SK-N-SH treated with all-trans-retinoic acid at 6 μM for 48 hours (cell line): ENCODE results near the gene DTX4.

ENCODE experiments used
- ATAC-seq: fragments of 200-7000 bp; cut with Tn5 transposase; 3 replicates; pipeline ENCODE4 v1.9.1; 2020; ENCODE audit warnings: mild to moderate bottlenecking, moderate library complexity
- ARNTL ChIP-seq: fragments of 450-650 bp; formaldehyde crosslinking; IDR thresholded peaks from 2 replicates; pipeline ENCODE4 v1.5.0; 2020; ENCODE audit warnings: low read depth, mild to moderate bottlenecking, moderate library complexity, borderline replicate concordance
- CSDC2 ChIP-seq: fragments of 250-450 bp; sonication (Bioruptor Pico); IDR thresholded peaks from 2 replicates; pipeline ENCODE4 v1.5.0; 2020; ENCODE audit warnings: mild to moderate bottlenecking, moderate library complexity
- ESRRG ChIP-seq: fragments of 250-450 bp; sonication (Bioruptor Pico); IDR thresholded peaks from 2 replicates; pipeline ENCODE4 v1.6.1; 2021; ENCODE audit warnings: mild to moderate bottlenecking
- GLIS3 ChIP-seq: fragments of 250-450 bp; sonication (Bioruptor Pico); IDR thresholded peaks from 2 replicates; pipeline ENCODE4 v1.5.0; 2020; ENCODE audit warnings: mild to moderate bottlenecking, moderate library complexity
- ISL1 ChIP-seq: fragments of 250-450 bp; sonication (Bioruptor Pico); IDR thresholded peaks from 2 replicates; pipeline ENCODE4 v2.1.2; 2022; ENCODE audit warnings: mild to moderate bottlenecking, moderate library complexity
- PATZ1 ChIP-seq: fragments of 250-450 bp; sonication (Bioruptor Pico); IDR thresholded peaks from 2 replicates; pipeline ENCODE4 v1.8.0; 2020; ENCODE audit warnings: mild to moderate bottlenecking, moderate library complexity, borderline replicate concordance
- RARB ChIP-seq: fragments of 250-450 bp; sonication (Bioruptor Pico); IDR thresholded peaks from 2 replicates; pipeline ENCODE4 v1.8.0; 2021; ENCODE audit warnings: mild to moderate bottlenecking, moderate library complexity
- TCF4 ChIP-seq: fragments of 250-450 bp; sonication (Bioruptor Pico); IDR thresholded peaks from 2 replicates; pipeline ENCODE4 v1.8.0; 2021; ENCODE audit warnings: mild to moderate bottlenecking, moderate library complexity, borderline replicate concordance
- TOX ChIP-seq: fragments of 250-450 bp; sonication (Bioruptor Pico); IDR thresholded peaks from 2 replicates; pipeline ENCODE4 v1.8.0; 2021; ENCODE audit warnings: mild to moderate bottlenecking, moderate library complexity, borderline replicate concordance
- ZC3H10 ChIP-seq: fragments of 250-450 bp; sonication (Bioruptor Pico); IDR thresholded peaks from 2 replicates; pipeline ENCODE4 v1.5.1; 2021; ENCODE audit warnings: mild to moderate bottlenecking, moderate library complexity
- ZNF565 ChIP-seq: fragments of 450-650 bp; formaldehyde crosslinking; conservative IDR thresholded peaks from 2 replicates; pipeline ENCODE4 v1.5.0; 2020; ENCODE audit warnings: low read depth, mild to moderate bottlenecking, moderate library complexity
- ZNF8 ChIP-seq: fragments of 450-650 bp; formaldehyde crosslinking; IDR thresholded peaks from 2 replicates; pipeline ENCODE4 v1.5.0; 2020; ENCODE audit warnings: mild to moderate bottlenecking, moderate library complexity
- TF ChIP-seq, protein P1 (sequence below): fragments of 250-450 bp; sonication (Bioruptor Pico); IDR thresholded peaks from 2 replicates; pipeline ENCODE4 v1.5.0; 2020; ENCODE audit warnings: mild to moderate bottlenecking, moderate library complexity
- TF ChIP-seq, protein P2 (sequence below): fragments of 250-450 bp; sonication (Bioruptor Pico); IDR thresholded peaks from 2 replicates; pipeline ENCODE4 v1.8.0; 2021; ENCODE audit warnings: low read depth, mild to moderate bottlenecking, moderate library complexity, borderline replicate concordance
- TF ChIP-seq, protein P3 (sequence below): fragments of 250-450 bp; sonication (Bioruptor Pico); IDR thresholded peaks from 2 replicates; pipeline ENCODE4 v1.5.1; 2020; ENCODE audit warnings: low read depth, mild to moderate bottlenecking, moderate library complexity

The DTX4 gene

DNA sequence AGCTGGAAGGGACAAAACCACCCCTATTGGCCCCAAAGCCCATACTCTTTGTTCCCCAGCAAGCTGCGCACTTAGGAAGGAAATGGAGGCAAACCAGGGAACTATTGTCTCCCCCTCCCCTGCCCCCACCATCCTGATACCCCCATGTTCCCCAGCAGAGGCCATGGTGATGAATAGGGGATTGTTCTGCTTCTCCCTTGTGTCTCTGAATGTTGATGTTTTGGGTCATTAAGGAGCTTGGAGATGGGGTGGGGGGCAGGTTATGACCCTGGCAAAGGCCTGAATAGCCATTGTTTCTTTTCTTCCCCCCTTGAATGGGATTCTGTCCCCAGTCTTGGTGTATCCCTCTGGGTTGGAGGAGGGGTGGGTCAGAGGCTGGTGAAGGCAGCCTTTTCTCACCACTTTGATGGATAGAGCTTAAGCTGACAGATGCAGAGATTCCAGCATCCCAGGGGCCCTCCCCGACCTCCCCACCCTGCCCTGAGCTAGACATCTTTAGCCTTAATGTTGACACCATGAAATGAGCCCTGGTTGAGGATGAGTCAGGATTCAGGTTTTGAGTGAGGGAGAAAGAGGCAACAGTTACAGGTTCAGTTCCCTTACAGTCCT, 8.3 kb downstream of the DTX4 start:
- TF ChIP-seq ZC3H10 (CRISPR knock-in tag): no peak
- TF ChIP-seq ISL1: no peak
- no peak for TF ChIP-seq GLIS3
- TF ChIP-seq, protein P1, sequence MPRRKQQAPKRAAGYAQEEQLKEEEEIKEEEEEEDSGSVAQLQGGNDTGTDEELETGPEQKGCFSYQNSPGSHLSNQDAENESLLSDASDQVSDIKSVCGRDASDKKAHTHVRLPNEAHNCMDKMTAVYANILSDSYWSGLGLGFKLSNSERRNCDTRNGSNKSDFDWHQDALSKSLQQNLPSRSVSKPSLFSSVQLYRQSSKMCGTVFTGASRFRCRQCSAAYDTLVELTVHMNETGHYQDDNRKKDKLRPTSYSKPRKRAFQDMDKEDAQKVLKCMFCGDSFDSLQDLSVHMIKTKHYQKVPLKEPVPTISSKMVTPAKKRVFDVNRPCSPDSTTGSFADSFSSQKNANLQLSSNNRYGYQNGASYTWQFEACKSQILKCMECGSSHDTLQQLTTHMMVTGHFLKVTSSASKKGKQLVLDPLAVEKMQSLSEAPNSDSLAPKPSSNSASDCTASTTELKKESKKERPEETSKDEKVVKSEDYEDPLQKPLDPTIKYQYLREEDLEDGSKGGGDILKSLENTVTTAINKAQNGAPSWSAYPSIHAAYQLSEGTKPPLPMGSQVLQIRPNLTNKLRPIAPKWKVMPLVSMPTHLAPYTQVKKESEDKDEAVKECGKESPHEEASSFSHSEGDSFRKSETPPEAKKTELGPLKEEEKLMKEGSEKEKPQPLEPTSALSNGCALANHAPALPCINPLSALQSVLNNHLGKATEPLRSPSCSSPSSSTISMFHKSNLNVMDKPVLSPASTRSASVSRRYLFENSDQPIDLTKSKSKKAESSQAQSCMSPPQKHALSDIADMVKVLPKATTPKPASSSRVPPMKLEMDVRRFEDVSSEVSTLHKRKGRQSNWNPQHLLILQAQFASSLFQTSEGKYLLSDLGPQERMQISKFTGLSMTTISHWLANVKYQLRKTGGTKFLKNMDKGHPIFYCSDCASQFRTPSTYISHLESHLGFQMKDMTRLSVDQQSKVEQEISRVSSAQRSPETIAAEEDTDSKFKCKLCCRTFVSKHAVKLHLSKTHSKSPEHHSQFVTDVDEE (CRISPR knock-in tag): no peak
- TF ChIP-seq, protein P2, sequence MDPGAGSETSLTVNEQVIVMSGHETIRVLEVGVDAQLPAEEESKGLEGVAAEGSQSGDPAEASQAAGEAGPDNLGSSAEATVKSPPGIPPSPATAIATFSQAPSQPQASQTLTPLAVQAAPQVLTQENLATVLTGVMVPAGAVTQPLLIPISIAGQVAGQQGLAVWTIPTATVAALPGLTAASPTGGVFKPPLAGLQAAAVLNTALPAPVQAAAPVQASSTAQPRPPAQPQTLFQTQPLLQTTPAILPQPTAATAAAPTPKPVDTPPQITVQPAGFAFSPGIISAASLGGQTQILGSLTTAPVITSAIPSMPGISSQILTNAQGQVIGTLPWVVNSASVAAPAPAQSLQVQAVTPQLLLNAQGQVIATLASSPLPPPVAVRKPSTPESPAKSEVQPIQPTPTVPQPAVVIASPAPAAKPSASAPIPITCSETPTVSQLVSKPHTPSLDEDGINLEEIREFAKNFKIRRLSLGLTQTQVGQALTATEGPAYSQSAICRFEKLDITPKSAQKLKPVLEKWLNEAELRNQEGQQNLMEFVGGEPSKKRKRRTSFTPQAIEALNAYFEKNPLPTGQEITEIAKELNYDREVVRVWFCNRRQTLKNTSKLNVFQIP (CRISPR knock-in tag): no peak
- no peak for TF ChIP-seq ARNTL (CRISPR knock-in tag)
- no peak for TF ChIP-seq TOX (CRISPR knock-in tag)
- no peak for TF ChIP-seq TCF4 (CRISPR knock-in tag)
- no peak for TF ChIP-seq ZNF565 (CRISPR knock-in tag)
- no peak for ATAC-seq

GRCh38 chr11:59180907-59181306, 9.0 kb downstream of the DTX4 start:
- no peak for ATAC-seq
- TF ChIP-seq ESRRG (CRISPR knock-in tag) (no peak), GLIS3 (no peak), ISL1 (no peak), ARNTL (CRISPR knock-in tag) (no peak), CSDC2 (CRISPR knock-in tag) (no peak), TOX (CRISPR knock-in tag) (no peak), ZNF8 (CRISPR knock-in tag) (no peak), PATZ1 (CRISPR knock-in tag) (no peak), RARB (CRISPR knock-in tag) (no peak), ZNF565 (CRISPR knock-in tag) (no peak)
- TF ChIP-seq, protein P2 (CRISPR knock-in tag): no peak
- TF ChIP-seq, protein P1 (CRISPR knock-in tag): no peak
- TF ChIP-seq, protein P3, sequence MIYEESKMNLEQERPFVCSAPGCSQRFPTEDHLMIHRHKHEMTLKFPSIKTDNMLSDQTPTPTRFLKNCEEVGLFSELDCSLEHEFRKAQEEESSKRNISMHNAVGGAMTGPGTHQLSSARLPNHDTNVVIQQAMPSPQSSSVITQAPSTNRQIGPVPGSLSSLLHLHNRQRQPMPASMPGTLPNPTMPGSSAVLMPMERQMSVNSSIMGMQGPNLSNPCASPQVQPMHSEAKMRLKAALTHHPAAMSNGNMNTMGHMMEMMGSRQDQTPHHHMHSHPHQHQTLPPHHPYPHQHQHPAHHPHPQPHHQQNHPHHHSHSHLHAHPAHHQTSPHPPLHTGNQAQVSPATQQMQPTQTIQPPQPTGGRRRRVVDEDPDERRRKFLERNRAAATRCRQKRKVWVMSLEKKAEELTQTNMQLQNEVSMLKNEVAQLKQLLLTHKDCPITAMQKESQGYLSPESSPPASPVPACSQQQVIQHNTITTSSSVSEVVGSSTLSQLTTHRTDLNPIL (CRISPR knock-in tag): no peak
